Measurements from ENCODE around the gene CCDC97.

Gene CCDC97

DNA sequence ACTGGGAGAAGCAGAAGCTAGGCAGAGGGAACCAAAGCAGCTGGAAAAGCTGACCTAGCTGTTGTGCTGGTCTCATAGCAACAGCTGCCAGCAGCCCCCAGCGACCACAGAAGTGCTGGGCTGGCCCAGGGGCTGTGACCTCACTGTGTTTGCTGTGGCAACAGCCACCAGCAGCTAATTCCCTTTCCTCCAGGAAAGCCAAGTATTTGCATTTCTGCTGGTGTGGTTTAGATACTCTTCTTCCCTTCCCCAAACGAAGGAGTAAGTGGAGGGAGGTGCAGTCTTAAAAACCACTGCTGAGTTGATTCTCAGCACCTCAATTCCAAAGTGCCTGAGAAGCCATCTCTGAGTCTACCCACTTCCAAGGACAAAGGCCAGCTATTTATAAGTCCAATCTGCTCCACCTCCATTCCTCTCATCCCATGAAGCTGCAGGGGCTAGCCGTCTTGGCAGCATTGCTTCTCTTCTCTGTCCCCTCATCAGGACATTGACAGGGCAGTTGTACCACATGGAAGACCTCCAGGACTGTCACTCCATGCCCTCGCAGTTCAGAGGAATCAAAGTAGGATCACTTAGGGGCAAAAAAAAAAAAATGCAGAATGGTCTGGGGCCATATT lies 11.5 kb upstream of the CCDC97 start:
- no peak for DNase-seq (ENCODE audit: low read depth)

DNA sequence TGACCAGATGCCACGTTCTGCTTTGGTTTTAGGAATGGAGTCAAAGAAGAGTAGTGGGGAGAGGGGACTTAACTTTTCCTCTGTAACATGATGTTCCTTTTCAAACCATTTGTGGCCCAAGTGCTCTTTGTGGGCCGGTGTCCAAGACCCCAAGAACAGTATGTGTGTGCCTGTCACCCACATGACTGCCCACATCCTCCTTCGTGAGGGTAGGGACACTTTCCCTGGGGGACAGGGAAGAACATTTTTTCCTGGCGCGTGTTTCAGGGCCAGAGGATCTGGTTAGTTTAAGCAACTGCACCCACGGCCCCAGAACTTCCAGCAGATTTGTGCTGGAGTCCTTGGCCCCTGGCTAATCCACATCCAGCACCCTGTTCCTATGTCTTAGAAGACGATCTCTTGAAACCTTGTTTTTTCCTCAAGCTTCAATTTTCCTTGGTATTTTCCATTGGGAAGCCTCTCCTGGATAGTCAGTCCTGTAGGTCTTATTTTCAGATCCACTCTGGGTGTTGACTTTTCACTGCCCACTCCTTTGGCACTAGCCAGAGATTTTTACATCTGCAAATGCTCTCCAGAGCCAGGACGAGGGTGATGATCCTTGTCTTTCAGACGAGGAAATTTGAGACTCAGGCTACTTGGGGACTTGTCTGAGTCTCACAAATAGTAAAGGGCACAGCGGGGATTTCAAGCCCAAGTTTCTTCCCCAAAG lies 10.8 kb upstream of the CCDC97 start:
- no peak for DNase-seq (ENCODE audit: low read depth)

GRCh38 chr19:41299755-41300089 lies 10.2 kb upstream of the CCDC97 start:
- DNase-seq (ENCODE audit: low read depth), result no peak

- DNase-seq (ENCODE audit: low read depth), result no peak
These were observed 9.4 kb upstream of the CCDC97 start for GRCh38 chr19:41300555-41300954.

- DNase-seq (ENCODE audit: low read depth), result no peak
These were observed 7.2 kb upstream of the CCDC97 start for GRCh38 chr19:41302624-41303351.

GRCh38 chr19:41303954-41304353 lies 6.0 kb upstream of the CCDC97 start:
- no peak for DNase-seq (ENCODE audit: low read depth)

GRCh38 chr19:41304706-41305483 lies 5.1 kb upstream of the CCDC97 start:
- DNase-seq (ENCODE audit: low read depth), result no peak

DNA sequence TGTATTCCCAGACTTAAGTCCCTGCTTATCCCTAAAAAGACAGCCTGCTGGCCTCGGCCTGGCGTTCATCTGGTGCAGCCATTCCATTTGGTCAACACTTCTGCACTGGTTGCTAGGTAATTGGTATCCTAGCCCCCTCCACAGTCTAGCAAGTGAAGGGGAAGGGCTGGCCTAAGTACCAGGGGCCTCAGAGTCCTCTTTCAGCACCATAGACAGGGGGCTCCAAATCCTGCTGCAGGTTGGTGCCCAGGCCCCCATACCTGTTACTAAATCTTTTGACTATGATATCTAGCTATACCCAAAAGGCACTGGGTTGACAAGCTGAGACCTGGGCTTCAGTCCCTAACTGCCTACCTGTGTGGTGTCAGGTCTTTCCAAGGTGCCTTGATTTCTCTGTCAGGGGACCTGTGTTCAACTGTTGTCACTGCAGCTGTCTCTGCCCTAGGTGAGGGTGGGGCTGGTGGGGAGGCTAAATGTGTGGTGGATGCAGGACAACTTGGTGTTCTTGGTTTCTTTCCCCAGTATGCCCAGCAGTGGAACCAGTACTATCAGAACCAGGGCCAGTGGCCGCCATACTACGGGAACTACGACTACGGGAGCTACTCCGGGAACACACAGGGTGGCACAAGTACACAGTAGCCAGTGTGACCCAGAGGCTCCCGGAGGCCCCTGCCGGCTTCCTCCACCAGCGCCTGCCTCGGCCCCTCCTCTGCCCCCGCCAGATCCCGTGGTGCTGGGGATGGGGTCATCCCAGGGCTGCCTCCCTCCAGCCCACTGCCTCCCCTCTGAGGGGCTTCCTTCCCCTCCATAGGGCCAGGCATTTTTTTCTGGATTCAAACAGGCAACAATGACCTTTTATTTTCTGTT lies 3.8 kb upstream of the CCDC97 start:
- DNase-seq (ENCODE audit: low read depth), result no peak

- DNase-seq (ENCODE audit: low read depth), result no peak
These were observed 2.7 kb upstream of the CCDC97 start for GRCh38 chr19:41307090-41307875.

- no peak for DNase-seq (ENCODE audit: low read depth)
These were observed 2.0 kb upstream of the CCDC97 start for GRCh38 chr19:41307954-41308449.

DNA sequence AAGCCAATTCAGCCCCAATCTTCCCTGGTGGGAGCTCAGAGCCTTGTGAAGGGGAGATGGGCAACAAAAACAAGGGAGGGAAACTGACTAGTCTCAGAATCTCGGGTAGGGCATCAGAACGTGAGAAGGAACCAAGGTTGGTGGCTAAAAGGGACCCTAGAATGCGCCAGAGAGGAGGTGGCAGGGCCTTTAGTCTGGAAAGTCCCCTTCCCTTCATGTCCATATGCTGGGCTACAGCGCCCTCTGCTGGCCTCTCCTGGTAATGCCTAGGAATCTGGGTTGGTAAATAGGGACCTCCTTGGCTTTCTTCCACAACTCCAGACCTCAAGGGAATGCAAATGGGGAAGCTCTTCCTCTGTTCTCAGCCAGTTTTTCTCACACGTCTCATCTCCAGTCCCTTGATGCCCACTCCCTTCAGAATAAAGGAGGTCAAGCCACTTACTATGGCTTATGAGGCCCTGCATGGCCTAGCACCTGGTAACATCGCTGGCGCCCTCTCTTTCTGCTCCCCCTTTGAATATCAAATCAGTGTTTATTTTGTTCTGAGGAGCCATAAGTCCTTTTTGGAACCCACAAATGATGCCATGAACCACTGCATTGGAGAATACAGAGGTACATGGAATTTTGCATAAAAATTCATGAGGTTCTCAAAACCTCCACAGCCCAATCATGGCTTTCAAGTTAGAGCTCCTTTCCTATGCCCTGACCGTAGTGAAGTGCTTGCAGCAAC lies 1.4 kb upstream of the CCDC97 start:
- DNase-seq (ENCODE audit: low read depth), result peak; percentile 66

- no peak for DNase-seq (ENCODE audit: low read depth)
These were observed 566 bp upstream of the CCDC97 start for GRCh38 chr19:41309180-41310032.

GRCh38 chr19:41311072-41311471 lies 1.1 kb downstream of the CCDC97 start:
- no peak for DNase-seq (ENCODE audit: low read depth)

DNA sequence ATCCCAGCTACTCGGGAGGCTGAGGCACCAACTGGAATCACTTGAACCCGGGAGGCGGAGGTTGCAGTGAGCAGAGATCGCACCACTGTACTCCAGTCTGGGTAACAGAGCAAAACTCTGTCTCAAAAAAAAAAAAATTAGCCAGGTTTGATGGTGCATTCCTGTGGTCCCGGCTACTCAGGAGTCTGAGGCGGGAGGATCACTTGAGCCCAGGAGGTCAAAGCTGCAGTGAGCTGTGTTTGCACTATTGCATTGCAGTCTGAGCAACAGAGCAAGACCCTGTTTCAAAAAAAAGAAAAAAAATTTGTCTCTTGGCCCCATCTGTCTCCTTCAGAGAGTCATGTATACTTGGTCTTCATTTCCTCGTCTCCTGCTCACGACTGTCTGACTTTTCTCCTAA lies 1.6 kb downstream of the CCDC97 start:
- DNase-seq (ENCODE audit: low read depth), result no peak

GRCh38 chr19:41316306-41316920 lies 6.4 kb downstream of the CCDC97 start:
- no peak for DNase-seq (ENCODE audit: low read depth)

DNA sequence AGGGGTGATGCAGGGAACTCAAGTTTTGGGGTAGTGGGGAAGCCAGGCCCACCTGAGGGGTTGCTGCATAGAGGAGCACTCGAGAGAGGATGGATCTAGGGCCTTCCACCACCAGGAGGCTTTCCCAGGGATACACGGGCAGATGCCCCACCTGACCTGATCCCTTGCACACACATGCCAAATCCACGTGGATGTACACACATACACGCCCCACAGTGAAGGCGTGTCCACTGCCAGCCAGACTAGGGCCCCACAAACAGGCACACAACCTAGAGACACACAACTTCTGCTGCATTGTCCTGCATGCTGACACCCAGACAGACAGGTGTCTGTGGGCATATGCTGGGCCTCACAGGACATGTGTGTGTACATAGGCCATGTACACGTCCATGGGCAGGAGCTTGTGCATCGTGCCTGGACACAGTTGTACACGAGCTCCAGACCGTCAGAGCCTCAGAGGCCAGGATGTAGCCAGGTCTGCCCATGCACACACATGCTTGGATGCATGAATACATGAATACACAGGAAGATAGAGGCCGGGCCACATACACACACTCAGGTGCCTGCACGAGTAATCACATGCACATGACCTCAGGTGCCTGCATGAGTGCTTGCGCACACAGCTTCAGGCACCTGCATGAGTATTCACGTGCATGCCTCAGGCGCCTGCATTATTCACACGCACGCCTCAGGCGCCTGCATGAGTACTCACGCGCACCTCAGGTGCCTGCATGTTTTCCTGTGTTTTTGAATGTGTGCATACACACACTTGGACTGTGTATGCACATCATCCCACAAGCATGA lies 8.9 kb downstream of the CCDC97 start:
- no peak for DNase-seq (ENCODE audit: low read depth)

DNA sequence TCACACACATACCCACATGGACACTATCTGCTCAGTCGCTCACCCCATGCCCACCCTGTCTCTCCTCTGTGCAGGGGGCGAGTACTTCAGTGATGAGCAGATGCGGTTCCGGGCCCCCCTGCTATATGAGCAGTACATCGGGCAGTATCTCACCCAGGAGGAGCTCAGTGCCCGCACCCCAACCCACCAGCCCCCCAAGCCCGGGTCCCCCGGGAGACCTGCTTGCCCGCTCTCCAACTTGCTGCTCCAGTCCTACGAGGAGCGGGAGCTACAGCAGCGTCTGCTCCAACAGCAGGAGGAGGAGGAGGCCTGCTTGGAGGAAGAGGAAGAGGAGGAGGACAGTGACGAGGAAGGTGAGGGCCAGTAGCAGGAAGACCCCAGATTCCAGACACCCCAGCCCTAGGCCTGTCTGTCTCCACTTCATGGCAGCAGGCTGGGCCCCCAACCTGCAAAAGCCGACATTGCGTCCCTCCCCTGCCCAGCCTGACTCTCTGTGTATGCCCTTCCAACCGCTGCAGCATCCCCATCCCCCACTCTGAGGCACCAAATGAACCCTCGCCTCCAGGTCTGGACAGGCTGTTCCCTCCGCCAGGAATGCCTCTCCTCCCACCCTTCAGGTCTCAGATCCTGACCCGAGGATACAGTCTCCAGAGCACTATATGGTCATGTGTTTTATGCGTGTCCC lies 9.7 kb downstream of the CCDC97 start:
- no peak for DNase-seq (ENCODE audit: low read depth)

Data from HS-5 (cell line).